ENCODE measurements around the gene HSPA1L. TPM values are rescaled to one million over a fixed set of nuclear protein-coding genes. Genes with fewer than 3 reads are reported as not detected.
"Not testable (repeated sequence)": the region's sequence is repeated elsewhere in the genome, so short reads cannot be mapped to it uniquely, and the experiment has no call there.

The HSPA1L gene
- total RNA-seq, 1 experiment from 2014 or later: 0.86 TPM

- peak; percentile 79 to 89 for DNase-seq
- TF ChIP-seq CTCF (IDR thresholded peaks at IDR 0.05; ENCODE audit: insufficient read depth in 1 of 2, low read depth in 1 of 2, low read length in 1 of 2, severe bottlenecking in 1 of 2, unreplicated experiment in 1 of 2): no peak
- H3K27me3 Mint-ChIP-seq (ENCODE audit: insufficient read depth, unreplicated experiment): no peaks in the 10 kb centered on the region
- Histone ChIP-seq H3K36me3 (ENCODE audit: control insufficient read depth, insufficient read depth, low read length) (no peaks in the 10 kb centered on the region), H3K4me3 (ENCODE audit: low read depth, low read length) (peak overlapping the region; percentile 45), H3K4me1 (peaks cover 63% of the 10 kb centered on the region), H3K27me3 (replicated peaks; ENCODE audit: control insufficient read depth, insufficient read depth, low read length) (no peaks in the 10 kb centered on the region), H3K9me3 (no peaks in the 10 kb centered on the region)
- POLR2A ChIA-PET: interaction anchor here (0.6 to 1.7 kb wide), 6 partner anchors 8 to 93 kb away, joined by 3 to 11 read pairs (median 4); partner anchors contain the start of genes DDAH2, LSM2 and NEU1
- H3K36me3 Mint-ChIP-seq (ENCODE audit: insufficient read depth, unreplicated experiment): peaks cover 41% of the 10 kb centered on the region
- peaks cover 17% of the 10 kb centered on the region for H3K4me1 Mint-ChIP-seq (ENCODE audit: low read depth, unreplicated experiment)
- TSS peak; percentile 56 for BruUV-seq (replicated peaks)
- peak overlapping the region; percentile 98 for H3K27ac Mint-ChIP-seq (ENCODE audit: unreplicated experiment)
- CTCF ChIA-PET: interaction anchor here (0.7 to 1.4 kb wide), 4 partner anchors 15 to 130 kb away, joined by 3 to 5 read pairs (median 4); partner anchors contain the start of genes LSM2 and NEU1
- H3K9me3 Mint-ChIP-seq (ENCODE audit: unreplicated experiment): no peaks in the 10 kb centered on the region
- intact Hi-C loops (cut with micrococcal nuclease; ENCODE audit: unreplicated experiment): loop anchor here (1.0 kb wide), 1 partner anchor 16 kb away; the partner anchor contains the start of gene LSM2
- H3K4me3 Mint-ChIP-seq (ENCODE audit: unreplicated experiment): peak overlapping the region; percentile 96
Measured at GRCh38 chr6:31822036-31822821, 7.1 kb upstream of the HSPA1L start.

DNA sequence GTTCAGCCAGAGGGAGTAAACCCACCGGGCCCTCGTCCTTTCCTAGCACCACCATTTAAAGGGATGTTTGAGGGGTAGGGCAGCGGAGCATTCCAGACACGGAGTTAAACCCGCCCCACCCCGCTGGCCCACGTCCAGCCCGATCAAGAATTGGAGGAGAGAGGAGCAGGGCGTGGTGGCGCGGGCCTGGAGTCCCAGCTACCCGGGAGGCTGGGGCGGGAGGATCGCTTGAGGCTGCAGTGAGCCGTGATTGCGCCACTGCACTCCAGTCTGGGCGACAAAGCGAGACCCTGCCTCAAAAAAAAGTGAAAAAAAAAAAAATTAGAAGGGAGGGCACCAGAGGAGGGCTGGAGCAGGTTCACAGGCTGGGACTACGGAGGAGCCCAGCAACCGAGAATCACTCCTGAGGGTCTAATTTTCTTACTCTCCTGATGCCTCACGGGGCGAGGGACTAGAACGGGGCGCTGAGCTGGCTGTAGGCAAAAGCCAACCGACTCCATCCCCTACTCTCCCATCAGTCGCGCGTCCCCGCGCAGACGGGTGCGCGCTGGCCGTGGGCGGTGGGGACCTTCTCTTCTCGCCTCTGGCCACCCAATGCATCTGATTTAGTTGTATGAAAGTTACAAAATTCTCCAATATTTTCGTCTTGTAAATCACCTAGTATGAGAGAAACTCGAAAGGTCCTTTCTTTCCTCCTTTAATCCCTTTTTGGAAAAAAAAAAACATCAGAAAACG, 6.4 kb upstream of the HSPA1L start:
- Mint-ChIP-seq H3K27me3 (ENCODE audit: insufficient read depth, unreplicated experiment) (no peaks in the 10 kb centered on the region), H3K27ac (ENCODE audit: unreplicated experiment) (peak overlapping the region; percentile 98), H3K9me3 (ENCODE audit: unreplicated experiment) (no peaks in the 10 kb centered on the region), H3K36me3 (ENCODE audit: insufficient read depth, unreplicated experiment) (peaks cover 36% of the 10 kb centered on the region), H3K4me1 (ENCODE audit: low read depth, unreplicated experiment) (peaks cover 17% of the 10 kb centered on the region), H3K4me3 (ENCODE audit: unreplicated experiment) (peak overlapping the region; percentile 96)
- Histone ChIP-seq H3K36me3 (ENCODE audit: control insufficient read depth, insufficient read depth, low read length) (no peaks in the 10 kb centered on the region), H3K4me3 (ENCODE audit: low read depth, low read length) (peak overlapping the region; percentile 45), H3K9me3 (no peaks in the 10 kb centered on the region), H3K27me3 (replicated peaks; ENCODE audit: control insufficient read depth, insufficient read depth, low read length) (no peaks in the 10 kb centered on the region), H3K4me1 (peaks cover 61% of the 10 kb centered on the region)
- intact Hi-C loops (cut with micrococcal nuclease; ENCODE audit: unreplicated experiment): loop anchor here (1.0 kb wide), 1 partner anchor 15 kb away; the partner anchor contains the start of gene LSM2
- CTCF ChIA-PET: interaction anchor here (1.1 to 1.4 kb wide), 3 partner anchors 15 to 131 kb away, joined by 3 to 4 read pairs (median 4); partner anchors contain the start of genes LSM2 and NEU1
- TF ChIP-seq CTCF (IDR thresholded peaks at IDR 0.05; ENCODE audit: insufficient read depth in 1 of 2, low read depth in 1 of 2, low read length in 1 of 2, severe bottlenecking in 1 of 2, unreplicated experiment in 1 of 2): no peak
- BruUV-seq (replicated peaks): TSS peak; percentile 63
- DNase-seq: peak; percentile 69 to 72
- POLR2A ChIA-PET: interaction anchor here (0.6 to 1.7 kb wide), 7 partner anchors 15 to 118 kb away, joined by 4 to 11 read pairs (median 6); partner anchors contain the start of genes ABHD16A, DDAH2, LSM2 and NEU1

GRCh38 chr6:31820399-31820798, 5.3 kb upstream of the HSPA1L start:
- H3K36me3 Mint-ChIP-seq (ENCODE audit: insufficient read depth, unreplicated experiment): peaks cover 36% of the 10 kb centered on the region
- H3K4me3 Mint-ChIP-seq (ENCODE audit: unreplicated experiment): peak overlapping the region; percentile 96
- BruUV-seq (replicated peaks); H3K4me3 ChIP-seq (ENCODE audit: low read depth, low read length); CTCF ChIA-PET; H3K27me3 ChIP-seq (replicated peaks; ENCODE audit: control insufficient read depth, insufficient read depth, low read length); H3K9me3 Mint-ChIP-seq (ENCODE audit: unreplicated experiment); H3K36me3 ChIP-seq (ENCODE audit: control insufficient read depth, insufficient read depth, low read length); intact Hi-C loops (cut with micrococcal nuclease; ENCODE audit: unreplicated experiment); DNase-seq; H3K9me3 ChIP-seq; H3K27me3 Mint-ChIP-seq (ENCODE audit: insufficient read depth, unreplicated experiment): not testable (repeated sequence)
- POLR2A ChIA-PET: interaction anchor here (0.7 kb wide), 1 partner anchor 1498 kb away, joined by 10 read pairs; no protein-coding TSS in a partner anchor
- H3K27ac Mint-ChIP-seq (ENCODE audit: unreplicated experiment): peak overlapping the region; percentile 98
- H3K4me1 Mint-ChIP-seq (ENCODE audit: low read depth, unreplicated experiment): peaks cover 13% of the 10 kb centered on the region
- H3K4me1 ChIP-seq: peaks cover 50% of the 10 kb centered on the region
